NB4 (cell line): Measurements from ENCODE around the gene ZNF787.

Experiments used
- POLR2A ChIP-seq: IDR thresholded peaks from 2 replicates; pipeline ENCODE4 v1.6.1; 2011; ENCODE audit warnings: mild to moderate bottlenecking; ENCODE audit not compliant: insufficient read length; ENCODE audit errors: extremely low read depth
- TF ChIP-seq, protein P1 (sequence below): IDR thresholded peaks from one replicate; pipeline ENCODE4 v1.5.1; 2012; ENCODE audit warnings: low read depth, low read length
- TF ChIP-seq, protein P2 (sequence below): IDR thresholded peaks from 2 replicates; pipeline ENCODE4 v1.6.1; 2011; ENCODE audit warnings: low read depth, low read length

DNA sequence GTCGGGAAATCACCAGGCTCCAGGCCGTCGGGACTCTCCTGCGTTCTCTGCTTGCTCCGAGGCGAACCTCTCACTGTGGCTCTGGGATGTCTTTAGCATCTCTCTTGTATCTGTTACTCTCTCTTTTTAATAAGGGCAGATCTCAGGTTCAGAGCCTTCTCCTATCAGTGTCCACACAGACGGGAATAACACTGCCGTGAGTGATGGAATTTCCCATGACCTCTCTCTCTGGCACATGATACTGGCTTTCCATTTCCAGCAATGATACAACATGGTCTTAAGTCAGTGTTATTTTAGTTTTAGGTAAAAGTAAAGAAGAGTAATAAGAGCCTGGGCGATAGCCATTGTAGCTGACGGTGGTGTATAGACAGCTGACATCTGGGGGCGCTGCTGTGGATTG, 29.3 kb upstream of the ZNF787 start:
- no peak for TF ChIP-seq POLR2A
- TF ChIP-seq, protein P1, sequence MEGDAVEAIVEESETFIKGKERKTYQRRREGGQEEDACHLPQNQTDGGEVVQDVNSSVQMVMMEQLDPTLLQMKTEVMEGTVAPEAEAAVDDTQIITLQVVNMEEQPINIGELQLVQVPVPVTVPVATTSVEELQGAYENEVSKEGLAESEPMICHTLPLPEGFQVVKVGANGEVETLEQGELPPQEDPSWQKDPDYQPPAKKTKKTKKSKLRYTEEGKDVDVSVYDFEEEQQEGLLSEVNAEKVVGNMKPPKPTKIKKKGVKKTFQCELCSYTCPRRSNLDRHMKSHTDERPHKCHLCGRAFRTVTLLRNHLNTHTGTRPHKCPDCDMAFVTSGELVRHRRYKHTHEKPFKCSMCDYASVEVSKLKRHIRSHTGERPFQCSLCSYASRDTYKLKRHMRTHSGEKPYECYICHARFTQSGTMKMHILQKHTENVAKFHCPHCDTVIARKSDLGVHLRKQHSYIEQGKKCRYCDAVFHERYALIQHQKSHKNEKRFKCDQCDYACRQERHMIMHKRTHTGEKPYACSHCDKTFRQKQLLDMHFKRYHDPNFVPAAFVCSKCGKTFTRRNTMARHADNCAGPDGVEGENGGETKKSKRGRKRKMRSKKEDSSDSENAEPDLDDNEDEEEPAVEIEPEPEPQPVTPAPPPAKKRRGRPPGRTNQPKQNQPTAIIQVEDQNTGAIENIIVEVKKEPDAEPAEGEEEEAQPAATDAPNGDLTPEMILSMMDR, result no peak
- TF ChIP-seq, protein P2, sequence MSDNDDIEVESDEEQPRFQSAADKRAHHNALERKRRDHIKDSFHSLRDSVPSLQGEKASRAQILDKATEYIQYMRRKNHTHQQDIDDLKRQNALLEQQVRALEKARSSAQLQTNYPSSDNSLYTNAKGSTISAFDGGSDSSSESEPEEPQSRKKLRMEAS, result no peak
